HCT116 (cell line): Measurements from ENCODE around the gene ZNF425. TPM values are rescaled to one million over a fixed set of nuclear protein-coding genes. Genes with fewer than 3 reads are reported as not detected.
A peak's percentile ranks its signal among the peaks of the same experiment; 100 is the strongest.

ENCODE experiments used
- ATAC-seq: fragments of 200-7000 bp; cut with Tn5 transposase; 2 replicates; pipeline ENCODE4 v1.9.1; 2020; ENCODE audit warnings: mild to moderate bottlenecking, moderate library complexity
- BruUV-seq: library from RNA; stranded (reverse); fragments of 400-500 nt; replicated peaks from 2 replicates; lab custom pipeline; 2021; lab: Mats Ljungman, UMichigan
- CTCF ChIA-PET: fragments of 300-600 bp; sonication (Branson Sonifier 250); formaldehyde crosslinking; loops from one replicate; lab custom pipeline; 2021; ENCODE audit warnings: antibody characterized with exemption; lab: Charles Lee
- POLR2A ChIA-PET: fragments of 300-600, 350-600 bp; sonication (Branson Sonifier 250); formaldehyde crosslinking; loops from one replicate; lab custom pipeline; 2021; ENCODE audit warnings: antibody characterized with exemption; lab: Charles Lee
- RAD21 ChIA-PET, 2 experiments: fragments of 300-600 bp; sonication (Branson Sonifier 250); formaldehyde crosslinking; loops; one replicate each; lab custom pipeline; 2023; ENCODE audit warnings: low total read pairs in 2 of 2; ENCODE audit not compliant: uncharacterized antibody in 2 of 2, unreplicated experiment in 2 of 2, low non-redundant PET in 1 of 2; lab: Charles Lee
- DNase-seq: peaks from one replicate; pipeline ENCODE4 v3.0.0-alpha.2; 2010; ENCODE audit warnings: low read depth, low spot score
- H2AFZ ChIP-seq: fragments of 200-600 bp; shearing (Covaris generic), sonication (generic); 2 replicates; pipeline ENCODE4 v1.6.1; 2017; ENCODE audit warnings: low read depth, mixed run types, mixed read lengths, antibody characterized with exemption, low read length; ENCODE audit not compliant: poor library complexity, severe bottlenecking
- H3K27ac ChIP-seq: 2 replicates; pipeline ENCODE4 v1.5.1; 2012; ENCODE audit warnings: low read depth, low read length
- H3K27me3 ChIP-seq: fragments of 200-600 bp; sonication (generic); 2 replicates; pipeline ENCODE4 v1.6.1; 2016; ENCODE audit warnings: mixed run types, low read length, mixed read lengths; ENCODE audit not compliant: insufficient read depth
- H3K36me3 ChIP-seq, 2 experiments: fragments of 200-500 bp in 1 of 2; fragments of 200-600 bp in 1 of 2; sonication (Bioruptor generic) in 1 of 2; sonication (generic) in 1 of 2; 2 replicates each; pipeline versions ENCODE4 v1.5.1 to v1.6.1; 2014 to 2016; ENCODE audit warnings: low read length in 2 of 2, inconsistent platforms in 1 of 2, mixed read lengths in 1 of 2, mixed run types in 1 of 2; ENCODE audit not compliant: insufficient read depth in 2 of 2, control insufficient read depth in 1 of 2
- H3K4me1 ChIP-seq, 2 experiments: fragments of 200-600 bp in 1 of 2; sonication (generic) in 1 of 2; 2 replicates each; pipeline versions ENCODE4 v1.5.1 to v1.6.1; 2012 to 2017; ENCODE audit warnings: low read length in 2 of 2, inconsistent platforms in 1 of 2, mild to moderate bottlenecking in 1 of 2, mixed read lengths in 1 of 2, mixed run types in 1 of 2, moderate library complexity in 1 of 2; ENCODE audit not compliant: insufficient read depth in 2 of 2, control insufficient read depth in 1 of 2
- H3K4me2 ChIP-seq: fragments of 200-600 bp; sonication (generic); 2 replicates; pipeline ENCODE4 v1.6.1; 2017; ENCODE audit warnings: mixed run types, low read length, mixed read lengths
- H3K4me3 ChIP-seq, 2 experiments: fragments of 200-600 bp in 1 of 2; sonication (generic) in 1 of 2; replicated peaks in 1 of 2; 2 replicates each; pipeline ENCODE4 v1.5.1; 2011 to 2016; ENCODE audit warnings: low read length in 2 of 2, control low read depth in 1 of 2, low read depth in 1 of 2, mild to moderate bottlenecking in 1 of 2, mixed read lengths in 1 of 2, mixed run types in 1 of 2
- H3K79me2 ChIP-seq: fragments of 200-600 bp; sonication (generic); 2 replicates; pipeline ENCODE4 v1.6.1; 2017; ENCODE audit warnings: mild to moderate bottlenecking, mixed run types, low read length, moderate library complexity, mixed read lengths; ENCODE audit not compliant: insufficient read depth
- H3K9ac ChIP-seq: fragments of 200-600 bp; sonication (generic); 2 replicates; pipeline ENCODE4 v1.6.1; 2016; ENCODE audit warnings: low read length, mixed read lengths
- H3K9me2 ChIP-seq: fragments of 200-600 bp; sonication (generic), shearing (Covaris generic); 2 replicates; pipeline ENCODE4 v1.6.1; 2017; ENCODE audit warnings: mixed run types, mild to moderate bottlenecking, moderate library complexity; ENCODE audit not compliant: insufficient read depth
- H3K9me3 ChIP-seq, 2 experiments: fragments of 200-500 bp in 1 of 2; fragments of 200-600 bp in 1 of 2; sonication (Bioruptor generic) in 1 of 2; sonication (generic) in 1 of 2; 2 replicates each; pipeline ENCODE4 v1.6.1; 2014 to 2017; ENCODE audit warnings: low read length in 2 of 2, mixed read lengths in 2 of 2, inconsistent platforms in 1 of 2, low read depth in 1 of 2, mild to moderate bottlenecking in 1 of 2, mixed run types in 1 of 2, moderate library complexity in 1 of 2; ENCODE audit not compliant: control insufficient read depth in 1 of 2, insufficient read depth in 1 of 2
- H4K20me1 ChIP-seq: fragments of 200-600 bp; sonication (generic), shearing (Covaris generic); 2 replicates; pipeline ENCODE4 v1.6.1; 2017; ENCODE audit warnings: mixed run types, mild to moderate bottlenecking, moderate library complexity; ENCODE audit not compliant: insufficient read depth
- CBX3 ChIP-seq: IDR thresholded peaks from 2 replicates; pipeline ENCODE4 v1.6.1; 2012; ENCODE audit warnings: low read depth
- CEBPB ChIP-seq: IDR thresholded peaks from 2 replicates; pipeline ENCODE4 v1.6.1; 2012; ENCODE audit warnings: low read depth
- CTCF ChIP-seq, 3 experiments: fragments of 200-600 bp in 1 of 3; sonication (generic) in 1 of 3; IDR thresholded peaks in 2 of 3; conservative IDR thresholded peaks in 1 of 3; 2 replicates each; pipeline ENCODE4 v1.5.1; 2012 to 2017; ENCODE audit warnings: low read depth in 2 of 3, low read length in 2 of 3, antibody characterized with exemption in 1 of 3, borderline replicate concordance in 1 of 3, control low read depth in 1 of 3, mild to moderate bottlenecking in 1 of 3, mixed read lengths in 1 of 3, mixed run types in 1 of 3, moderate library complexity in 1 of 3; ENCODE audit not compliant: insufficient read depth in 1 of 3
- EGR1 ChIP-seq: IDR thresholded peaks from 2 replicates; pipeline ENCODE4 v1.6.1; 2012; ENCODE audit warnings: low read depth
- EZH2 ChIP-seq: fragments of 200-600 bp; sonication (generic); IDR thresholded peaks from 2 replicates; pipeline ENCODE4 v1.6.1; 2017; ENCODE audit warnings: antibody characterized with exemption, mixed run types
- EZH2phosphoT487 ChIP-seq: fragments of 200-600 bp; IDR thresholded peaks from 2 replicates; pipeline ENCODE4 v1.6.1; 2018; ENCODE audit warnings: antibody characterized with exemption, borderline replicate concordance
- FOSL1 ChIP-seq: IDR thresholded peaks from 2 replicates; pipeline ENCODE4 v1.6.1; 2012; ENCODE audit warnings: low read depth
- JUND ChIP-seq: IDR thresholded peaks from 2 replicates; pipeline ENCODE4 v1.6.1; 2012
- MAX ChIP-seq: IDR thresholded peaks from 2 replicates; pipeline ENCODE4 v1.6.1; 2012
- POLR2A ChIP-seq: IDR thresholded peaks from 2 replicates; pipeline ENCODE4 v1.7.0; 2011; ENCODE audit warnings: borderline replicate concordance; ENCODE audit not compliant: insufficient read depth, insufficient read length; ENCODE audit errors: extremely low read depth
- POLR2AphosphoS5 ChIP-seq: IDR thresholded peaks from 2 replicates; pipeline ENCODE4 v1.6.1; 2011; ENCODE audit warnings: mild to moderate bottlenecking, low read depth, low read length, moderate library complexity
- RAD21 ChIP-seq: IDR thresholded peaks from 2 replicates; pipeline ENCODE4 v1.6.1; 2012; ENCODE audit warnings: low read depth, mild to moderate bottlenecking
- REST ChIP-seq: IDR thresholded peaks from 2 replicates; pipeline ENCODE4 v1.6.1; 2012; ENCODE audit warnings: low read depth
- SRF ChIP-seq: IDR thresholded peaks from 2 replicates; pipeline ENCODE4 v1.6.1; 2012; ENCODE audit warnings: low read depth
- TCF7L2 ChIP-seq: IDR thresholded peaks from 2 replicates; pipeline ENCODE4 v1.7.0; 2011; ENCODE audit warnings: borderline replicate concordance, inconsistent platforms; ENCODE audit not compliant: insufficient read depth, insufficient read length; ENCODE audit errors: extremely low read depth
- YY1 ChIP-seq: IDR thresholded peaks from 2 replicates; pipeline ENCODE4 v1.6.1; 2011; ENCODE audit warnings: low read length, low read depth, moderate library complexity, mild to moderate bottlenecking; ENCODE audit not compliant: insufficient replicate concordance; ENCODE audit errors: extremely low read depth
- ZBTB33 ChIP-seq: IDR thresholded peaks from 2 replicates; pipeline ENCODE4 v1.6.1; 2011; ENCODE audit warnings: mild to moderate bottlenecking, low read length, moderate library complexity; ENCODE audit not compliant: insufficient replicate concordance; ENCODE audit errors: extremely low read depth
- ZFX ChIP-seq: fragments of 450-650 bp; IDR thresholded peaks from 2 replicates; pipeline ENCODE4 v1.6.1; 2017
- intact Hi-C: fragments of 100-400 bp; cut with micrococcal nuclease; formaldehyde crosslinking; loops from 2 replicates; pipeline ENCODE4 v1.10.0; 2022
- total RNA-seq: library from RNA; stranded (reverse); gene quantifications from one replicate; pipeline ENCODE4 v1.2.1, GENCODE V29; 2021; ENCODE audit not compliant: unreplicated experiment

ZNF425 gene
- total RNA-seq, 1 experiment from 2014 or later = 2.1 TPM

- no peaks in the 10 kb centered on the region for H3K27me3 ChIP-seq
- H3K9ac ChIP-seq = peak overlapping the region; percentile 92
- POLR2A ChIA-PET = interaction anchor here (0.7 to 1.4 kb wide), 6 partner anchors 14 to 82 kb away, joined by 3 to 4 read pairs (median 4); no protein-coding TSS in a partner anchor
- H3K36me3 ChIP-seq = no peaks in the 10 kb centered on the region
- RAD21 ChIA-PET = interaction anchor here in 1 of 2 experiments (0.7 kb wide), 1 partner anchor 1815 kb away, joined by 4 read pairs; no protein-coding TSS in a partner anchor
- H3K4me1 ChIP-seq = peaks cover 37 to 50% of the 10 kb centered on the region in 2 experiments
- H3K79me2 ChIP-seq = peaks cover 53% of the 10 kb centered on the region
- H3K27ac ChIP-seq = peak overlapping the region; percentile 81
- ATAC-seq (peak; percentile 41), DNase-seq (no peak)
- intact Hi-C loops = loop anchor here (1.0 to 5.0 kb wide), 2 partner anchors 22 to 81 kb away; partner anchors contain the start of gene ZNF425
- H3K4me2 ChIP-seq = peak overlapping the region; percentile 87
- no TSS peak for BruUV-seq
- no peaks in the 10 kb centered on the region for H4K20me1 ChIP-seq
- no peaks in the 10 kb centered on the region for H3K9me3 ChIP-seq
- no peak overlapping the region for H2AFZ ChIP-seq
- CTCF ChIA-PET = interaction anchor here (0.6 to 4.8 kb wide), 5 partner anchors 12 to 683 kb away, joined by 3 to 28 read pairs (median 5); partner anchors contain the start of genes ZNF282 and ZNF425
- H3K4me3 ChIP-seq = peak overlapping the region; percentile 82 to 95
- no peaks in the 10 kb centered on the region for H3K9me2 ChIP-seq
- no peak for TF ChIP-seq JUND
- peak; percentile 33 for TF ChIP-seq MAX
- TF ChIP-seq TCF7L2 = no peak
- TF ChIP-seq EGR1 = 0 out of 2 replicates have a peak, but pooled peaks have one; percentile 40
- TF ChIP-seq SRF = no peak
- TF ChIP-seq REST = no peak
- no peak for TF ChIP-seq CEBPB
- TF ChIP-seq ZFX = peak; percentile 97
- TF ChIP-seq CTCF (IDR thresholded peaks at IDR 0.05 in 2 of 3, conservative IDR thresholded peaks at IDR 0.05 in 1 of 3; ENCODE audit: borderline replicate concordance in 1 of 3, insufficient read depth in 1 of 3, low read depth in 2 of 3, low read length in 2 of 3) = no peak
- TF ChIP-seq EZH2phosphoT487 = no peak
- no peak for TF ChIP-seq POLR2A
- no peak for TF ChIP-seq EZH2
- TF ChIP-seq ZBTB33 = no peak
- TF ChIP-seq CBX3 = no peak
- no peak for TF ChIP-seq POLR2AphosphoS5
- no peak for TF ChIP-seq FOSL1
- no peak for TF ChIP-seq RAD21
- TF ChIP-seq YY1 = no peak
Measured at GRCh38 chr7:149147752-149148653, 21.9 kb upstream of the ZNF425 start.
